GM12892 (cell line): ENCODE data around the gene CEP112.
"Not testable (repeated sequence)": the region's sequence is repeated elsewhere in the genome, so short reads cannot be mapped to it uniquely, and the experiment has no call there.

Source experiments
- DNase-seq: peaks from one replicate; pipeline ENCODE4 v3.0.0; 2011; ENCODE audit not compliant: insufficient read length
- FAIRE-seq: peaks from 2 replicates; lab custom pipeline; 2011; peaks lifted over from hg19 to GRCh38; lab: Jason Lieb, UNC
- POLR2A ChIP-seq: IDR thresholded peaks from 2 replicates; pipeline ENCODE4 v1.6.1; 2011; ENCODE audit warnings: low read depth, low read length, control low read depth
- POLR2AphosphoS5 ChIP-seq: IDR thresholded peaks from 2 replicates; pipeline ENCODE4 v1.6.1; 2011; ENCODE audit warnings: low read depth, low read length, control low read depth
- TAF1 ChIP-seq: IDR thresholded peaks from 2 replicates; pipeline ENCODE4 v1.6.1; 2011; ENCODE audit warnings: low read depth, mild to moderate bottlenecking, control low read depth, low read length, borderline replicate concordance

CEP112 gene

GRCh38 chr17:65820306-65820705 lies 371.6 kb downstream of the CEP112 start:
- TF ChIP-seq POLR2AphosphoS5 (no peak), TAF1 (no peak), POLR2A (no peak)
- FAIRE-seq (no peak), DNase-seq (no peak)

GRCh38 chr17:65819810-65820209 lies 372.1 kb downstream of the CEP112 start:
- no peak for TF ChIP-seq POLR2A
- no peak for TF ChIP-seq TAF1
- FAIRE-seq, result no peak
- no peak for DNase-seq

DNA sequence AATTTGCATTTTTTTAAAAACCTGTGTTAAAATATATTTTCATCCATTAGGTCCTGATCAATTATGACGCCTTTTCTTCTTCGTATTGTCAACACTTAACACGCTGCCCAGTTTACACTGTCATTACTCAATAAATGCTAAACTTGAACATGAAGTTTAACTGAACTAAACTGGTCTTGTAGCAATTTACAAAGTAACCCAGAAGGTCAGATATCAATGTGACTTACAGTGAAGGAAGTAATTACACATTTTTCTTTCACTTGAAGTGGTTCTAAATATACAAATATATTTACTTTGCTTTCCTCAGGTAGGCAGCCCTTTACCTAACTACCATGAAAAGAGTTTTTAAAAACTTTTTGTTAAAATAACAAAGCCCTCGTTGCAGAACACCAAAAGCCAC lies 374.0 kb downstream of the CEP112 start:
- no peak for FAIRE-seq
- TF ChIP-seq TAF1 (no peak), POLR2AphosphoS5 (no peak), POLR2A (no peak)
- DNase-seq, result no peak

GRCh38 chr17:65814418-65814817 lies 377.5 kb downstream of the CEP112 start:
- TF ChIP-seq POLR2A (no peak), TAF1 (no peak)
- DNase-seq (no peak), FAIRE-seq (no peak)

DNA sequence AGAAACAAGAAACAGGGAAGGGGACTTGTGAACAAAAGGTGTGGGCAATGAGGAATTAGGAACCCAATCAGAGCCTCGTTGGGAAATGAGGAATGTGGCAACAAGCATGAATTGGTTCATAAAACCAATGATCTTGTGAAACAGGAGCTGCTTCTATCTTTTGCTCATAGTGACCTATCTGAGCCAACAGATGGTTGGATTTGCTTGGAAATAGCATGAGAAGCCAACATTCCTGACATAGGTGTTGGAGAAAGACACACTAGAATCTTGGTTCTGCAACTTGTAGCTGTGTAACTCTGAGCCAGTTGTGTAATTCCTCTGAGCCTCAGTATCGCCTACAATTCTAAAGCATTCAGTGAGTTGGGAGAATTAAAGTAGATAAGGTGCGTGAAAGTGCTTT lies 378.6 kb downstream of the CEP112 start:
- FAIRE-seq (no peak), DNase-seq (no peak)
- TF ChIP-seq TAF1 (no peak), POLR2A (no peak), POLR2AphosphoS5 (no peak)

GRCh38 chr17:65811043-65811442 lies 380.9 kb downstream of the CEP112 start:
- FAIRE-seq (no peak), DNase-seq (no peak)
- TF ChIP-seq POLR2AphosphoS5, result no peak
- no peak for TF ChIP-seq POLR2A

DNA sequence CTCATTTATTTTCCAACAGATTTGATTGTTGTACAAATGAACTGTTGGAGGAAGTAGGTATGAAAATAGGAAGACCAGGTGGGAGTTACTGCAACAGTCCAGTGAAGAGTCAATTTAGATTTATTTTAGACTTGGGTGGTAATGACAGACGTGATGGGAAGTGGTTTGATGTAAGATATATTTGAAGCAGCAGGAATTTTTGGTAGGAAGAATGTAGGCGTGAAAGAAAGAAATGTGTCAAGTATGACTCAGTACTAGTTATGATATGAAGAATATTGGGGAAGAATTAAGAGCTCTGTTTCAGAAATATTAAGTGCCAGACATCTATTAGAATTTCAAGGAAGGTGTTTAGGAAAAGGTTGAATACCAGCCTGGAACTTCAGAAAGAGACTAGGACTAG lies 382.6 kb downstream of the CEP112 start:
- FAIRE-seq (no peak), DNase-seq (no peak)
- no peak for TF ChIP-seq TAF1
- TF ChIP-seq POLR2A, result no peak
- TF ChIP-seq POLR2AphosphoS5, result no peak

GRCh38 chr17:65808566-65808965 lies 383.4 kb downstream of the CEP112 start:
- not testable (repeated sequence) for DNase-seq, FAIRE-seq

DNA sequence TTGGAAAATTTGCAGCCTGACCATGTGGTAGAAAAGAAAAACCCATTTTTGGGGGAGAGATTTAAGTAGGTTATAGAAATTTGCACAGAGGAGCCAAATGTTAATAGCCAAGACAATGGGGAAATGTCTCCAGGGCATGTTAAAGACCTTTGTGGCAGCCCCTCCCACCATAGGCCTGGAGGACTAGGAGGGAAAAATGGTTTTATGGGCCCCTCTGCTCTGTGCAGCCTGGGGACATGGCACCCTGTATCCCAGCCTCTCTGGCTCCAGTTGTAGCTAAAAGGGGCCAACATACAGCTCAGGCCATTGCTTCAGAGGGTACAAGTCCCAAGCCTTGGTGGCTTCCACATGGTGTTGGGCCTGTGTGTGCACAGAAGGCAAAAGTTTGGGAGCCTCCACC lies 384.6 kb downstream of the CEP112 start:
- DNase-seq (no peak), FAIRE-seq (no peak)
- TF ChIP-seq TAF1 (no peak), POLR2A (no peak), POLR2AphosphoS5 (no peak)

DNA sequence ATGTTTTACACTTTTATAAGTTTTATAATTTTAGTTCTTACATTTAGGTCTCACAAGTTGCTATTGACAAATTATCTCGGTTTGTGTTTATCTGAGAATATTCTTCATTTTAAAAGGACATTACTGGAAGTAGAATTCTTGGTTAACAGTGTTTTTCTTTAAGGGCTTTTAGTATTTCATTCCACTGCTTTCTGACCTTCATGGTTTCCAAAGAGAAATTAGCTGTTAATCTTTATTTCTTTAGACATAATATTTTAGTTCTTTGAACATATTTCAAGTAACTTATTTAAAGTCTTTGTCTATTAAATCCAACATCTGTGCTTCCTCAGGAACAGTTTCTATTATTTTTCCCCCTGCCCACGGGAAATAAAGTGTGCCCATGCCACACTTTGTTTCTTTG lies 390.4 kb downstream of the CEP112 start:
- TF ChIP-seq TAF1, result no peak
- no peak for TF ChIP-seq POLR2A
- DNase-seq, result no peak
- FAIRE-seq, result no peak

DNA sequence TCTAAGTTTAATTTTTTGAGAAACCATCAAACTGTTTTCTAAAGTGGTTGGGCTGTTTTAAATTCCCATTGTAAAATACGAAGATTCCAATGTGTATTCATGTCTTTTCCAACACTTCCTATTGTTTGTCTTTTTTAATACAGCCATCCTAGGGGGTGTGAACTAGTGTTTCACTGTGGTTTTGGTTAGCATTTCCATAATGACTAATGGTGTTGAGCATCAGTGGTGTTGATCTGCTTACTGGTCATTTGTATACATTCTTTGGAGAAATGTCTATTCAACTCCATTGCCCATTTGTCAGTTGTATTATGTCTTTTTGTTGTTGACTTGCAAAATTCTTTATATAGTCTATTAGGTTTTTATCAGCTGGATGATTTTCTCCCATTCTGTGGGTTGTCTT lies 391.3 kb downstream of the CEP112 start:
- no peak for TF ChIP-seq TAF1
- TF ChIP-seq POLR2AphosphoS5, result no peak
- no peak for TF ChIP-seq POLR2A
- DNase-seq (no peak), FAIRE-seq (no peak)

GRCh38 chr17:65799869-65800268 lies 392.1 kb downstream of the CEP112 start:
- TF ChIP-seq POLR2A (no peak), POLR2AphosphoS5 (no peak), TAF1 (no peak)
- DNase-seq, result no peak
- no peak for FAIRE-seq

- peak; percentile 56 for FAIRE-seq
- TF ChIP-seq POLR2AphosphoS5, result no peak
- no peak for TF ChIP-seq TAF1
- no peak for TF ChIP-seq POLR2A
- DNase-seq, result no peak
These were observed 392.5 kb downstream of the CEP112 start for GRCh38 chr17:65799454-65799853.

DNA sequence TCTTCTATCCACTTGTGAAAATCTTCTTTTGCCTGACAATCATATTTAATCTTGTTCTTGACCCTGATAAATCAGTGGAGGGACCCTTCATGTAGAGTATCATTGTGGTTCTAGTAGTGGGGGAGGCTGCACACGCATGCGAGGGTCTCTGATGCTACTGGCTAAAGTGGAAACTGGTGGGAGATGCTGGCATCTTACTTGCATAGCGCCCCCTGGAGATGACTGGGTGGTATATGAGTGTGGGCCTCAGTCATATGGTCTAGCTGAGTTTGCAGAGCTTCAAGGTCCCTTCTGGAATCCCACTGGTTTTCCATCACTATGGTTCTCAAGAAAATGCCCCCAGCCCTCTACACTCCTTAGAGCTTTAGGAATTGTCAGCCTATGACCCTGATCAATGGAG lies 394.1 kb downstream of the CEP112 start:
- FAIRE-seq (no peak), DNase-seq (no peak)
- no peak for TF ChIP-seq TAF1
- no peak for TF ChIP-seq POLR2A
- TF ChIP-seq POLR2AphosphoS5, result no peak
